Posterior cingulate gyrus (tissue), 11 donors: ENCODE data around the gene CRTAP.
"Not testable (repeated sequence)": the region's sequence is repeated elsewhere in the genome, so short reads cannot be mapped to it uniquely, and the experiment has no call there.

Experiments used
- DNase-seq, 10 donors: peaks; one replicate each; pipeline versions ENCODE4 v3.0.0 to v3.0.0-alpha.2; 2020 to 2021; ENCODE audit warnings: mixed read lengths in 3 of 10
- intact Hi-C: fragments of 100-400 bp; cut with DNase I; formaldehyde crosslinking; loops from one replicate; pipeline ENCODE4 v1.15.1; 2023

Gene CRTAP

GRCh38 chr3:33137691-33138090, 23.9 kb downstream of the CRTAP start:
- DNase-seq, result no peak
- intact Hi-C loops, result loop anchor here (10.0 kb wide), 1 partner anchor 77 kb away; the partner anchor contains the start of gene SUSD5

DNA sequence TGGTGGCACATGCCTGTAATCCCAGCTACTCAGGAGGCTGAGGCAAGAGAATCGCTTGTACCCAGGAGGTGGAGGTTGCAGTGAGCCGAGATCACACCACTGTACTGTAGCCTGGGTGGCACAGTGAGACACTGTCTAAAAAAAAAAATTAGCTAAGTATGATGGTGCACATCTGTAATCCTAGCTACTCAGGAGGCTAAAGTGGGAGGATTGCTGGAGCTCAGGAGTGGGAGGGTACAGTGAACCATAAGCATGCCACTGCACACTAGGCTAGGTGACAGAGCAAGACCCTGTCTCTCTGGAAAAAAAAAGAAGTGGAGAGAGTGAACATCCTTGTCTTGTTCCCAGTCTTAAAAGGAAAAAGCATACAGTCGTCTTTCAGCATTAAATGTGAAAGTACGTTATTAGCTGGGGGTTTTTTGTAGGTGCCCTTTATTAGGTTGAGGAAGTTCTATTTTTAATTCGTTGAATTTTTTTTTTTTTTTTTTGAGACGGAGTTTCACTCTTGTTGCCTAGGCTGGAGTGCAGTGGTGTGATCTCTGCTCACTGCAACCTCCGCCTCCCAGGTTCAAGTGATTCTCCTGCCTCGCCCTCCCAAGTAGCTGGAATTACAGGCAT, 25.3 kb downstream of the CRTAP start:
- intact Hi-C loops, result loop anchor here (10.0 kb wide), 1 partner anchor 76 kb away; the partner anchor contains the start of gene SUSD5
- not testable (repeated sequence) for DNase-seq

- intact Hi-C loops, result loop anchor here (10.0 kb wide), 1 partner anchor 75 kb away; the partner anchor contains the start of gene SUSD5
- DNase-seq, result no peak
These were observed 26.2 kb downstream of the CRTAP start for GRCh38 chr3:33139996-33140395.

GRCh38 chr3:33141006-33141405, 27.2 kb downstream of the CRTAP start:
- DNase-seq, result no peak
- intact Hi-C loops, result no loop called here

- no peak for DNase-seq
- intact Hi-C loops, result no loop called here
These were observed 30.6 kb downstream of the CRTAP start for GRCh38 chr3:33144433-33144832.

- intact Hi-C loops, result no loop called here
- no peak for DNase-seq
These were observed 31.5 kb downstream of the CRTAP start for GRCh38 chr3:33145221-33145900.

DNA sequence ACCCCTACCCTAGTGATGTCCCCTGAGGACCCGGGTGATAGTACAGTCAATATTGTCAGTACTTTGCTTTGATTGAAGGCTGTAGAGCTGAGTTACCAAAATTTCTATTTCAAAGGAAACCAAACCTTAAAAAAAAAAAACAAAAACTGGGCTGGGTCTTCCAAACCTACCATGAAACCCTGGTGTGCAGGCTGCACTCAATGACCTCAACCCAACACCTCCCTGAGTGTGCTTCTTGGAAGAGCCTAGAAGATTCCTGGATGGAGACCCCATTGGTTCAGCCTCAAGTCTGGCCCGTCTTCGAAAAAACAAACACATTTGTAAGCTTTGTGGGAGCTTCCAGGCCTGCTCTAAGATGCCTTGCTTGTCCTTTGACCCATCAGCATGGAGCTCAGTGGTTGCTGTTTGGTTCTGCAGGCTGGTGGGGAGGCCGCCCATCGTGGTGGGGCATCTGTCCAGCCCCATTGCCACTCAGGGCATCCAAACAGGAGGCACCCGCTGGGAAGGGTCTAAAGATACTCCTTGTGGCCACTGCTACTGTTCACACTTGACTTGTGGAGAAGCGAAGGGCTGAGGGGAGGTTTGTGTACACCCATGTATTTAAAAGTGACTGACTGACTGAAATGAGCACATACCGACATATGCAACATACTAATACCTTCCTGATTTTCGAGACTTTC, 32.2 kb downstream of the CRTAP start:
- DNase-seq, result no peak
- intact Hi-C loops, result no loop called here

GRCh38 chr3:33146791-33147445, 33.1 kb downstream of the CRTAP start:
- intact Hi-C loops, result no loop called here
- DNase-seq, result peak in 3 of 10 donors; percentile 12 to 44 (median 40)

GRCh38 chr3:33149342-33149741, 35.5 kb downstream of the CRTAP start:
- DNase-seq, result no peak
- intact Hi-C loops, result no loop called here

- intact Hi-C loops, result no loop called here
- no peak for DNase-seq
These were observed 38.8 kb downstream of the CRTAP start for GRCh38 chr3:33152363-33153360.

DNA sequence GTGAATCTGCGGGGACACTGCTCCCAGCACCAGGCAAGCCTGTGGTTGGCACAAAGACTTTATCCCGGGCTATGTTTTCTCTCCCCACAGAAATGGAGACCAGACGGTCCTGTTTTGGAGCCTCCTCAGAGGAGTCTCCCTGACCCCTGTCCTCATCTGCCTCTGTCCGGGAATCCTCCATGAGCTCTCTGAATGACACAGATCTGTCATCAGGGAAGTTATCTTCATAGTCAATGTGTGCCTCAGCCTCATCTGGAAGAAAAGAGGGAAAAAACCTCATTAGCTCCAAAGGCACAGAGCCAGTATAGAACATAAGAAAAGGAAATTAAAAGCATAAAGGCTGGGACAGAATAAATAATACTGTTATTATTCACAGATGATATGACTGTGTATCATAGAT, 40.0 kb downstream of the CRTAP start:
- intact Hi-C loops, result no loop called here
- no peak for DNase-seq

- intact Hi-C loops, result no loop called here
- DNase-seq, result no peak
These were observed 41.5 kb downstream of the CRTAP start for GRCh38 chr3:33155301-33155700.

GRCh38 chr3:33159234-33159633, 45.4 kb downstream of the CRTAP start:
- DNase-seq, result no peak
- intact Hi-C loops, result no loop called here

GRCh38 chr3:33159981-33160380, 46.2 kb downstream of the CRTAP start:
- DNase-seq, result no peak
- intact Hi-C loops, result no loop called here

DNA sequence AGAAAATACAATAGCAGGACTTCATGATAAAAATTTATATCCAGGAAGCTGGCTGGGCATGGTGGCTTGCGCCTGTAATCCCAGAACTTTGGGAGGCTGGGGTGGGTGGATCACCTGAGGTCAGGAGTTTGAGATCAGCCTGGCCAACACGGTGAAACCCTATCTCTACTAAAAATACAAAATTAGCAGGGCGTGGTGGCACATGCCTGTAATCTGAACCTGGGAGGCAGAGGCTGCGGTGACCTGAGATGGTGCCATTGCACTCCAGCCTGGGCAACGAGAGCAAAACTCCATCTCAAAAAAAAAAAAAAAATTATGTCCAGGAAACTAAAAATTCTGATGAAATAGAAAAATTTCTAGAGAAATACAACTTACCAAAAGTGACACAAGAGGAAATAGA, 48.8 kb downstream of the CRTAP start:
- intact Hi-C loops, DNase-seq: not testable (repeated sequence)

DNA sequence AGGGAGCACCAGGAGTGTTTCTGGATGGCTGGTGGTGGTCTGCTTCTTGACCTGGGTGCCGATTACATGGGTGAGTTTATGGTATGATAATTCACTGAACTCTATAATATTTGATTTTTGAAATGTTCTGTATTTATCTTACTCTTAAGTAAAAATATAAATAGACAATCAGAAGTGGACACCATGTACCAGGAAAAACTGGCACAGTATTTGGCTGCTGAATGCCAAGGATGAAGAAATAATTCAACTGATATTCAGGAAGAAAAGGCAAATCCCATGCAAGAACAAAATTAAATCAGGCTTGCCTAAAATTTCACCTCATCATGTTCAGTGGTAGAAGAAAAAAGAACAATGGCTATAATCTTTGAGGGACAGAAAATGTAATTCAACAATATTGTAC, 51.6 kb downstream of the CRTAP start:
- intact Hi-C loops, result no loop called here

DNA sequence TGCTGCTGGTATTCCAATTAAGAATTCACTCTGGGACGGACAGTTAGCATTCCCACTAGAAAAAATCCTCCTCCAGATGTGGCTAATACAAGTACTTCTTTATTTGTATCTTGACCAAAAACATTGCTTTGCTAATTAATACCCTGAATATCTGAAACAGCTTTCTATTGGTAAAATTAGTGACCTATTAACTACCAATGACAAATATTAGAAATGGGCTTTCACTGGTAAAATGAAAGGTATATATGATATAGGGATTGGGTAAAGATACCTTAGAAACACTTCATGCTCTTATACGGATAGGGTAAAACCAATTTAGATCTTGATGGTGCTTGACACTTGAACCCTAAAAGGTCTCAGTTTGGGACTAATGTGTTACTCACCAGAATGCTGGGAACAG, 52.3 kb downstream of the CRTAP start:
- intact Hi-C loops, result no loop called here

More for the DNA sequence above, 51.6 kb downstream of the CRTAP start:
- DNase-seq, result no peak

DNA sequence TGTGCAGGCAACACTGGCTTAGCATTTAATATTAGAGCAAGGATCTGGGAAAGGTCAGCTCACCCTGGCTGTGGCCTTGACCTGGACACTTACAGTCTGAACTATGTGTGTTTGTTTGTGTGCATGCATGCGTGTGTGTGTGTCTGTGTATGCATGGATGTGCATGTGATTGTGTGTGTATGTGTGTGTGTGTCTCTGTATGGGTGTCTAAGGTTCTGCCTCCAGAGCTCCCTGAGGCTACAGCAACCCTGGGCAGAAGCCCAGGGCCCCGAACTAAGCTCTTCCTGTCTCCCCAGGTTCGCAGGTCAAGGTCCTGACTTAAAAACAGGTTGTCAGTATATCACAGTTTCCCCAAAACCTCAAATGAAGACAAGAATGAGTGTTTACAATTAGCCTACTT, 53.5 kb downstream of the CRTAP start:
- no peak for DNase-seq
- intact Hi-C loops, result no loop called here

More for the DNA sequence above, 52.3 kb downstream of the CRTAP start:
- no peak for DNase-seq

- intact Hi-C loops, result no loop called here
- no peak for DNase-seq
These were observed 54.0 kb downstream of the CRTAP start for GRCh38 chr3:33167716-33168336.
